CD14-positive monocyte (primary cell): ENCODE measurements around the gene TBXT. TPM values are rescaled to one million over a fixed set of nuclear protein-coding genes. Genes with fewer than 3 reads are reported as not detected.

Experiments used
- DNase-seq, 3 donors: peaks; one replicate each; pipeline ENCODE4 v3.0.0-alpha.2; 2011 to 2022
- H2AFZ ChIP-seq: 2 replicates; pipeline ENCODE4 v1.6.0; 2012; ENCODE audit warnings: mild to moderate bottlenecking, low read depth, low read length, inconsistent platforms; ENCODE audit not compliant: insufficient read depth, poor library complexity, severe bottlenecking
- H3K27ac ChIP-seq, 2 donors: 1 replicate in 1 of 2; 2 replicates in 1 of 2; pipeline ENCODE4 v1.5.1; 2012 to 2013; ENCODE audit warnings: low read length in 2 of 2, control low read depth in 1 of 2, inconsistent platforms in 1 of 2, low read depth in 1 of 2, mild to moderate bottlenecking in 1 of 2
- H3K27me3 ChIP-seq, 2 donors: one replicate each; pipeline versions ENCODE4 v1.6.0 to v1.6.1; 2011 to 2013; ENCODE audit warnings: low read length in 2 of 2; ENCODE audit not compliant: control insufficient read depth in 2 of 2, insufficient read depth in 2 of 2
- H3K36me3 ChIP-seq, 2 donors: replicated peaks in 1 of 2; 1 replicate in 1 of 2; 2 replicates in 1 of 2; pipeline versions ENCODE4 v1.5.1 to v1.6.1; 2012 to 2013; ENCODE audit warnings: low read length in 2 of 2, control low read depth in 1 of 2, inconsistent platforms in 1 of 2, mild to moderate bottlenecking in 1 of 2; ENCODE audit not compliant: insufficient read depth in 2 of 2, control insufficient read depth in 1 of 2
- H3K4me1 ChIP-seq, 2 donors: 1 replicate in 1 of 2; 2 replicates in 1 of 2; pipeline versions ENCODE4 v1.5.1 to v1.6.1; 2012 to 2013; ENCODE audit warnings: low read length in 2 of 2, control low read depth in 1 of 2, inconsistent platforms in 1 of 2, mild to moderate bottlenecking in 1 of 2, moderate library complexity in 1 of 2; ENCODE audit not compliant: insufficient read depth in 2 of 2, control insufficient read depth in 1 of 2
- H3K4me2 ChIP-seq: replicated peaks from 2 replicates; pipeline ENCODE3; 2012; ENCODE audit warnings: low read length, moderate library complexity, mild to moderate bottlenecking; ENCODE audit not compliant: poor library complexity, severe bottlenecking; ENCODE audit errors: extremely low read depth
- H3K4me3 ChIP-seq, 3 experiments: fragments of 200-600 bp in 1 of 3; sonication (generic) in 1 of 3; replicated peaks in 1 of 3; 1 replicate in 2 of 3; 2 replicates in 1 of 3; pipeline ENCODE4 v1.5.1; 2011 to 2013; ENCODE audit warnings: low read length in 3 of 3, mild to moderate bottlenecking in 3 of 3, control low read depth in 2 of 3, low read depth in 2 of 3, inconsistent platforms in 1 of 3, moderate library complexity in 1 of 3
- H3K79me2 ChIP-seq: 2 replicates; pipeline ENCODE4 v1.6.0; 2012; ENCODE audit warnings: mild to moderate bottlenecking, control low read depth, inconsistent platforms, low read length, moderate library complexity; ENCODE audit not compliant: insufficient read depth
- H3K9ac ChIP-seq: 2 replicates; pipeline ENCODE4 v1.6.0; 2017; ENCODE audit warnings: low read length, mild to moderate bottlenecking; ENCODE audit not compliant: insufficient read depth, poor library complexity, severe bottlenecking
- H3K9me3 ChIP-seq, 2 donors: replicated peaks in 1 of 2; 1 replicate in 1 of 2; 2 replicates in 1 of 2; pipeline versions ENCODE4 v1.5.1 to v1.6.1; 2012 to 2013; ENCODE audit warnings: low read length in 2 of 2, control low read depth in 1 of 2; ENCODE audit not compliant: control insufficient read depth in 1 of 2, insufficient read depth in 1 of 2
- H4K20me1 ChIP-seq: 2 replicates; pipeline ENCODE4 v1.6.0; 2012; ENCODE audit warnings: mild to moderate bottlenecking, low read length, control low read depth, moderate library complexity; ENCODE audit not compliant: insufficient read depth
- H3K27ac Mint-ChIP-seq, 7 donors: one replicate each; pipeline ENCODE4 v1.8.0; 2020; ENCODE audit warnings: mild to moderate bottlenecking in 7 of 7, mixed read lengths in 7 of 7, moderate library complexity in 6 of 7, inconsistent platforms in 2 of 7
- H3K27me3 Mint-ChIP-seq, 3 donors: one replicate each; pipeline ENCODE4 v1.8.0; 2021 to 2022; ENCODE audit warnings: low read depth in 3 of 3, mild to moderate bottlenecking in 3 of 3, mixed read lengths in 3 of 3, moderate library complexity in 3 of 3, inconsistent platforms in 1 of 3
- H3K36me3 Mint-ChIP-seq, 2 donors: one replicate each; pipeline ENCODE4 v1.8.0; 2020; ENCODE audit warnings: mixed read lengths in 2 of 2, inconsistent platforms in 1 of 2, mild to moderate bottlenecking in 1 of 2
- H3K4me1 Mint-ChIP-seq: one replicate; pipeline ENCODE4 v1.8.0; 2020; ENCODE audit warnings: mild to moderate bottlenecking, mixed read lengths
- H3K4me3 Mint-ChIP-seq, 2 donors: one replicate each; pipeline ENCODE4 v1.8.0; 2020; ENCODE audit warnings: mild to moderate bottlenecking in 2 of 2, mixed read lengths in 2 of 2, moderate library complexity in 1 of 2
- H3K9me3 Mint-ChIP-seq, 7 donors: one replicate each; pipeline ENCODE4 v1.8.0; 2020 to 2022; ENCODE audit warnings: mixed read lengths in 7 of 7, mild to moderate bottlenecking in 6 of 7, moderate library complexity in 6 of 7, inconsistent platforms in 2 of 7
- CTCF ChIP-seq: fragments of 200-600 bp; IDR thresholded peaks from one replicate; pipeline ENCODE4 v1.8.0; 2022; ENCODE audit warnings: antibody characterized with exemption, mild to moderate bottlenecking
- WGBS: methylation state at CpG from one replicate; pipeline ENCODE4 v1.1.5; 2013; ENCODE audit warnings: missing lambda C conversion rate; ENCODE audit not compliant: insufficient coverage; 5-methylcytosine and 5-hydroxymethylcytosine counted together
- intact Hi-C, 2 donors: fragments of 100-400 bp; cut with micrococcal nuclease; formaldehyde crosslinking; loops; one replicate each; pipeline versions ENCODE4 v1.15.0 to v1.15.1; 2023
- polyA plus RNA-seq, 3 donors: library from polyadenylated mRNA; depleted of rRNA in 1 of 3; unstranded in 2 of 3; stranded (reverse) in 1 of 3; fragments of 300-500 nt in 2 of 3; fragments of >200 nt in 1 of 3; fragmentation: Illumina TruSeq in 2 of 3; gene quantifications; 1 replicate in 2 of 3; 2 replicates in 1 of 3; pipeline ENCODE4 v1.2.3, GENCODE V29; 2012 to 2021

Gene TBXT
- polyA plus RNA-seq, 3 donors, result not detected

DNA sequence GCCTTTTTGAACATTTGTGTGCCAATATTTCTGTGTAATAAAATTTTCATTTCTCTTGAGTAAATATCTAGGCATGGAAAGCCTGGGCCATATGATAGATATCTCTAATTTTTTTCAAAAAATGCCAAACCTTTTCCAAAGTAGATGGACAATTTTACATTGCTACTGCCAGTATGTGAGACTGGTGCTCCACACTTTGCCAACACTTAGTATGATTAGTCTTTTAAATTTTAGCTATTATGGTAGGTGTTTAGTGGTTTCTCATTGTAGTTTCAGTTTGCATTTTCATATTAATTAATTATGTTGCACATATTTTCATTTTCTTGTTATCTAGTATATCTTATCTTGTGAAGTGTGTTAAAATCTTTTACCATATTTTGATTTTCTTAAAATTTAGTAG, 52.0 kb downstream of the TBXT start:
- Histone ChIP-seq H3K27ac (no peak overlapping the region), H3K4me2 (no peak overlapping the region), H3K9me3 (no peaks in the 10 kb centered on the region), H3K9ac (no peak overlapping the region), H3K79me2 (no peaks in the 10 kb centered on the region), H3K4me1 (no peaks in the 10 kb centered on the region), H3K27me3 (no peaks in the 10 kb centered on the region), H3K36me3 (no peaks in the 10 kb centered on the region), H4K20me1 (no peaks in the 10 kb centered on the region), H3K4me3 (no peak overlapping the region), H2AFZ (no peak overlapping the region)
- H3K27ac Mint-ChIP-seq, result no peak overlapping the region
- intact Hi-C loops, result no loop called here
- no peak for TF ChIP-seq CTCF
- no peak overlapping the region for H3K4me3 Mint-ChIP-seq
- H3K4me1 Mint-ChIP-seq, result no peaks in the 10 kb centered on the region
- peaks cover 0 to 5% (median 2%) of the 10 kb centered on the region in 7 donors for H3K9me3 Mint-ChIP-seq
- no peaks in the 10 kb centered on the region for H3K36me3 Mint-ChIP-seq
- H3K27me3 Mint-ChIP-seq, result peaks cover 0 to 11% (median 0%) of the 10 kb centered on the region in 3 donors
- no peak for DNase-seq

DNA sequence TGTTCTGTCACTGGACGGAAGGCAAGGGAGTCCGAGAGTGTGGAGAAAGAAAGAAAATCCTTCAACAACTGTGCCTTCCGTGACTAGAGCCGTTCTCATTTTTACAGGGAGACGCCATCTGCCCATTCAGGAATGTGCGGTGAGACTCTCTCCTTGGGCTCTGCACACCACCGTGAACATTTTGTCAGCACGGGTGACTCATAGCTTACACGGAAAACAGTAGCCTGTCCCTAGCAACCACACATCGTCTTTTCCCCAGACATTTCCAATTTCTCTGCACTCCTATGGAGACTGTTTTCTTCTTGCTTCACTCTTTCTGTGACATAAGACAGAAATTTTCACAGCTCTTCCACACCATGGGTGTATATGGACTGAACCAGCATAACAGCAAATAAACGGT, 55.1 kb downstream of the TBXT start:
- DNase-seq, result no peak
- no peaks in the 10 kb centered on the region for H3K36me3 Mint-ChIP-seq
- no peak overlapping the region for H3K4me3 Mint-ChIP-seq
- no peak overlapping the region for H2AFZ ChIP-seq
- peaks cover 6 to 18% (median 9%) of the 10 kb centered on the region in 3 donors for H3K27me3 Mint-ChIP-seq
- H4K20me1 ChIP-seq, result no peaks in the 10 kb centered on the region
- H3K4me1 Mint-ChIP-seq, result no peaks in the 10 kb centered on the region
- H3K36me3 ChIP-seq, result no peaks in the 10 kb centered on the region
- no peaks in the 10 kb centered on the region for H3K79me2 ChIP-seq
- no peak overlapping the region for H3K27ac Mint-ChIP-seq
- no peak overlapping the region for H3K4me3 ChIP-seq
- peaks cover 0 to 5% of the 10 kb centered on the region in 2 donors for H3K27me3 ChIP-seq
- no peaks in the 10 kb centered on the region for H3K9me3 ChIP-seq
- peaks cover 0 to 5% (median 2%) of the 10 kb centered on the region in 7 donors for H3K9me3 Mint-ChIP-seq
- H3K4me1 ChIP-seq, result no peaks in the 10 kb centered on the region
- TF ChIP-seq CTCF, result no peak
- H3K27ac ChIP-seq, result no peak overlapping the region
- intact Hi-C loops, result no loop called here
- 88% methylated on average over 10 of the region's 11 CpGs for WGBS
- no peak overlapping the region for H3K4me2 ChIP-seq
- no peak overlapping the region for H3K9ac ChIP-seq
